ENCODE results near the gene STRAP. TPM values are rescaled to one million over a fixed set of nuclear protein-coding genes. Genes with fewer than 3 reads are reported as not detected.

The STRAP gene
- total and polyA plus RNA-seq, 2 of the 13 experiments (the other 11 are each of a cell fraction or from before 2014, with no cell fraction given): 66.9 to 118 TPM

DNA sequence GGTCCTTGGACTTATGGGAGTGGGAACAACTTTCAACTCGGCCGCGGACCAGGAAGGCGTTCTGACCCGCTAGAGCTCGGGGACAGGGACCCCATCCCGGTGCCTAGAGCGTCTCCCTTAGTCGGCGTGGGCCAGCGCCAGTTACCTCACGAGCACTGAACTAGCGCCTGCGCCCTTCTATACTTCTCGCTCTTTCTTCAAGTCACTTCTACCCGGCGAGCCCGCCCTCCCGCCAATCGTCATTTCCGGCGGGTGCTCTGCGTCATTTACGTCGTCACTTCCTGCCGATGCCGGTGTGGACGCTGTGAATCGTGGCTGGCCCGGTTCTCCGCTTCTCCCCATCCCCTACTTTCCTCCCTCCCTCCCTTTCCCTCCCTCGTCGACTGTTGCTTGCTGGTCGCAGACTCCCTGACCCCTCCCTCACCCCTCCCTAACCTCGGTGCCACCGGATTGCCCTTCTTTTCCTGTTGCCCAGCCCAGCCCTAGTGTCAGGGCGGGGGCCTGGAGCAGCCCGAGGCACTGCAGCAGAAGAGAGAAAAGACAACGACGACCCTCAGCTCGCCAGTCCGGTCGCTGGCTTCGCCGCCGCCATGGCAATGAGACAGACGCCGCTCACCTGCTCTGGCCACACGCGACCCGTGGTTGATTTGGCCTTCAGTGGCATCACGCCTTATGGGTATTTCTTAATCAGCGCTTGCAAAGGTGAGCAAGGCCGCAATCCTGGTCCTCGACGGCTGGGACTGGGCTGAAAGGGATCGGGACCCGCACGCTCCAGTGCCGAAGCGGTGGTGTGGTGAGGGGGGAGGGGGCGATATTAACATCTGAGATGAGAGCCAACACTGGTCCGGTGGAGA is at the start of gene STRAP (continued):
- peak; percentile 76; the same call in 1 of the 2 replicates for TF ChIP-seq SPEN (CRISPR knock-in tag; IDR thresholded peaks at IDR 0.05; ENCODE audit: low read depth)
- no peak for TF ChIP-seq SCMH1 (CRISPR knock-in tag; IDR thresholded peaks at IDR 0.05; ENCODE audit: borderline replicate concordance)
- no peak for TF ChIP-seq ZNF354B (CRISPR knock-in tag; IDR thresholded peaks at IDR 0.05)
- no peak for TF ChIP-seq ATF7 (IDR thresholded peaks at IDR 0.05)
- no peak; the same call in 1 of the 2 replicates for TF ChIP-seq ATF7 (CRISPR knock-in tag; IDR thresholded peaks at IDR 0.05)
- TF ChIP-seq MAFG (CRISPR knock-in tag; IDR thresholded peaks at IDR 0.05): no peak
- TF ChIP-seq ZNF883 (CRISPR knock-in tag; IDR thresholded peaks at IDR 0.05; ENCODE audit: not compliant biosample characterization): peak; percentile 66
- TF ChIP-seq HMGA1 (CRISPR knock-in tag; conservative IDR thresholded peaks at IDR 0.05): no peak
- no peak for TF ChIP-seq PRPF4 (IDR thresholded peaks at IDR 0.05; ENCODE audit: low read depth, low read length, poor library complexity, severe bottlenecking)
- no peak for TF ChIP-seq ZNF460 (CRISPR knock-in tag; IDR thresholded peaks at IDR 0.05; ENCODE audit: borderline replicate concordance)
- TF ChIP-seq, protein P1, sequence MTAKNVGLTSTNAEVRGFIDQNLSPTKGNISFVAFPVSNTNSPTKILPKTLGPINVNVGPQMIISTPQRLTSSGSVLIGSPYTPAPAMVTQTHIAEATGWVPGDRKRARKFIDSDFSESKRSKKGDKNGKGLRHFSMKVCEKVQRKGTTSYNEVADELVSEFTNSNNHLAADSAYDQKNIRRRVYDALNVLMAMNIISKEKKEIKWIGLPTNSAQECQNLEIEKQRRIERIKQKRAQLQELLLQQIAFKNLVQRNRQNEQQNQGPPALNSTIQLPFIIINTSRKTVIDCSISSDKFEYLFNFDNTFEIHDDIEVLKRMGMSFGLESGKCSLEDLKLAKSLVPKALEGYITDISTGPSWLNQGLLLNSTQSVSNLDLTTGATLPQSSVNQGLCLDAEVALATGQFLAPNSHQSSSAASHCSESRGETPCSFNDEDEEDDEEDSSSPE (CRISPR knock-in tag; IDR thresholded peaks at IDR 0.05): no peak; the same call in 1 of the 2 replicates
- peak; percentile 88 for TF ChIP-seq KMT2A (CRISPR knock-in tag; IDR thresholded peaks at IDR 0.05)
- TF ChIP-seq, protein P2, sequence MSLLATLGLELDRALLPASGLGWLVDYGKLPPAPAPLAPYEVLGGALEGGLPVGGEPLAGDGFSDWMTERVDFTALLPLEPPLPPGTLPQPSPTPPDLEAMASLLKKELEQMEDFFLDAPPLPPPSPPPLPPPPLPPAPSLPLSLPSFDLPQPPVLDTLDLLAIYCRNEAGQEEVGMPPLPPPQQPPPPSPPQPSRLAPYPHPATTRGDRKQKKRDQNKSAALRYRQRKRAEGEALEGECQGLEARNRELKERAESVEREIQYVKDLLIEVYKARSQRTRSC (CRISPR knock-in tag; IDR thresholded peaks at IDR 0.05; ENCODE audit: low read depth): peak; percentile 80; the same call in 1 of the 2 replicates
- TF ChIP-seq MBNL3 (CRISPR knock-in tag; conservative IDR thresholded peaks at IDR 0.05): no peak
- TF ChIP-seq POGZ (CRISPR knock-in tag; IDR thresholded peaks at IDR 0.05): peak; percentile 86
- TF ChIP-seq ZNF7 (CRISPR knock-in tag; IDR thresholded peaks at IDR 0.05): peak; percentile 83
- TF ChIP-seq, protein P3, sequence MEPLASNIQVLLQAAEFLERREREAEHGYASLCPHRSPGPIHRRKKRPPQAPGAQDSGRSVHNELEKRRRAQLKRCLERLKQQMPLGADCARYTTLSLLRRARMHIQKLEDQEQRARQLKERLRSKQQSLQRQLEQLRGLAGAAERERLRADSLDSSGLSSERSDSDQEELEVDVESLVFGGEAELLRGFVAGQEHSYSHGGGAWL (CRISPR knock-in tag; IDR thresholded peaks at IDR 0.05): peak; percentile 81
- no peak for TF ChIP-seq SMC3 (IDR thresholded peaks at IDR 0.05; ENCODE audit: low read length)
- peak; percentile 59; the same call in 1 of the 2 replicates for TF ChIP-seq CEBPB (IDR thresholded peaks at IDR 0.05; ENCODE audit: borderline replicate concordance, low read depth, low read length)
- TF ChIP-seq SRSF4 (IDR thresholded peaks at IDR 0.05; ENCODE audit: low read depth, low read length, poor library complexity, severe bottlenecking): no peak
- no peak for TF ChIP-seq THYN1 (CRISPR knock-in tag; IDR thresholded peaks at IDR 0.05; ENCODE audit: borderline replicate concordance, low read depth)
- TF ChIP-seq, protein P4, sequence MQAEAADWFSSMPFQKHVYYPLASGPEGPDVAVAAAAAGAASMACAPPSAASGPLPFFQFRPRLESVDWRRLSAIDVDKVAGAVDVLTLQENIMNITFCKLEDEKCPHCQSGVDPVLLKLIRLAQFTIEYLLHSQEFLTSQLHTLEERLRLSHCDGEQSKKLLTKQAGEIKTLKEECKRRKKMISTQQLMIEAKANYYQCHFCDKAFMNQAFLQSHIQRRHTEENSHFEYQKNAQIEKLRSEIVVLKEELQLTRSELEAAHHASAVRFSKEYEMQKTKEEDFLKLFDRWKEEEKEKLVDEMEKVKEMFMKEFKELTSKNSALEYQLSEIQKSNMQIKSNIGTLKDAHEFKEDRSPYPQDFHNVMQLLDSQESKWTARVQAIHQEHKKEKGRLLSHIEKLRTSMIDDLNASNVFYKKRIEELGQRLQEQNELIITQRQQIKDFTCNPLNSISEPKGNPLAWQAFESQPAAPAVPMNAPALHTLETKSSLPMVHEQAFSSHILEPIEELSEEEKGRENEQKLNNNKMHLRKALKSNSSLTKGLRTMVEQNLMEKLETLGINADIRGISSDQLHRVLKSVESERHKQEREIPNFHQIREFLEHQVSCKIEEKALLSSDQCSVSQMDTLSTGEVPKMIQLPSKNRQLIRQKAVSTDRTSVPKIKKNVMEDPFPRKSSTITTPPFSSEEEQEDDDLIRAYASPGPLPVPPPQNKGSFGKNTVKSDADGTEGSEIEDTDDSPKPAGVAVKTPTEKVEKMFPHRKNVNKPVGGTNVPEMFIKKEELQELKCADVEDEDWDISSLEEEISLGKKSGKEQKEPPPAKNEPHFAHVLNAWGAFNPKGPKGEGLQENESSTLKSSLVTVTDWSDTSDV (CRISPR knock-in tag; IDR thresholded peaks at IDR 0.05): 0 out of 2 replicates have a peak, but pooled peaks have one; percentile 11
- TF ChIP-seq LCORL (IDR thresholded peaks at IDR 0.05): no peak
- peak; percentile 12; the same call in 1 of the 2 replicates for TF ChIP-seq LCORL (CRISPR knock-in tag; IDR thresholded peaks at IDR 0.05)
- TF ChIP-seq CENPT (CRISPR knock-in tag; IDR thresholded peaks at IDR 0.05; ENCODE audit: low read depth): 0 out of 2 replicates have a peak, but pooled peaks have one; percentile 74
- peak; percentile 69 for TF ChIP-seq PCBP2 (optimal IDR thresholded peaks at IDR 0.05; ENCODE audit: low read depth, low read length, poor library complexity, severe bottlenecking)

Measured in HepG2 (cell line).